SIG-M5 treated with dmso at 0.1 percent for 504 hours (cell line): ENCODE data around the gene RAB11FIP5.

Experiments
- DNase-seq: peaks from one replicate; lab custom pipeline; 2025; ENCODE audit not compliant: unreplicated experiment; lab: John Stamatoyannopoulos, UW

The RAB11FIP5 gene

DNA sequence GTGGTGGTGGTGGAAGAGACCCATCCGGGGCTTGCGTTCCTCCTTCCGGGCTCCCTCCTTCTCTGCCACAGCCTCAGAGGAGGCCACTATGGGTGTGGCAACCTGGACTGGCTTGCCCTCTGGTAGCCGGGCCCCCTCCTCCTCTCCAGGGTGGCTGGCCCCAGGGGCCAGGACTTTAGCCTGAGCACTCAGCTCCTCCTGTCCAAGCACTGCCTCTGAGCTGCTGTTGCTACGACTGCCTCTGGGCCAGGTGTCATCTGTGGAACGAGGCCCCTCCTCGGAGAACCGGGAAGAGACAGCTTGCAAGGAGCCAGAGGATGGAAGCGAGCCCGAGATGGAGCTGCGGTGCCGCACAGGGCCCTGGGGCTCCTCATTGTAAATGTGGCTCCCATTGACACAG lies 24.5 kb downstream of the RAB11FIP5 start:
- no peak for DNase-seq

GRCh38 chr2:73087311-73087710 lies 25.4 kb downstream of the RAB11FIP5 start:
- no peak for DNase-seq

DNA sequence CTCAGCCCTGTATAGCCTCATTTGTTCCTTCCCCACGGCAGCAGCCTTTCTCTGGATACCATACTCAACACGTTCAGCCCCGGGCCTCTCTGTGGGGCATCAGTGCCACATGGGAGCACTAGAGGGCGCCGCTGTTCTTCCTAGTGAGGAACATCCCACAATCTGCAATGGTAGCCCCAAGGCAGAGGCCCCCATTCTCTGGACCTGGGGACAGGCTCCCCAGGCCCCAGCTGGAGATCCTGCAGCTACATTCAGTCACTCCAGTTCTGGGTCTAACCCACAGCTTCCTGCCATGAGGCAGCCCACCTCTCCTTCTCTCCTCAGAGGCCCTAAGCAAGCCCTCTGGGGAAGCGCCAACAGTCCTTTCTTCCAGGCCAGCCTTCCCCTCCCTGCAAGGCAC lies 27.1 kb downstream of the RAB11FIP5 start:
- DNase-seq: peak; percentile 72

DNA sequence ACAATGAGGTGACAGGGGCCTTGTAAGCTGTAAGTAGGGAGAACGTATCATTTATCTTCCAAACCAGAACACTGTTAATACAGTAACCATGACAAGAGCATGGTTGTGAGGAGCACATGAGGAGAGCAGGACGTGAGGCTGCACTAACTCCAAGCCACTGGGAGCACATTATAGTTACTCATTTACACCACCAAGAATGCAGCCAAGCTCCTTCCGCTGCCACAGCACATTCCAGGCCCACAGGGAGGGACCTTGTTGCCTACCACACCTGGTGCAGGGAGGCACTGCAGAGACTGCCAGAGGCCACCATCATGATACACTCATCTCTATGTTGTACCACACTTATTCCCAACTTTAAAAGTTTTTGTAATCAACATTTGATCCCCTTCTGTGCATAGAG lies 27.8 kb downstream of the RAB11FIP5 start:
- DNase-seq: no peak

- DNase-seq: no peak
These were observed 28.6 kb downstream of the RAB11FIP5 start for GRCh38 chr2:73083886-73084800.

GRCh38 chr2:73082523-73083410 lies 30.0 kb downstream of the RAB11FIP5 start:
- DNase-seq: no peak

- DNase-seq: no peak
These were observed 31.5 kb downstream of the RAB11FIP5 start for GRCh38 chr2:73081181-73081671.

DNA sequence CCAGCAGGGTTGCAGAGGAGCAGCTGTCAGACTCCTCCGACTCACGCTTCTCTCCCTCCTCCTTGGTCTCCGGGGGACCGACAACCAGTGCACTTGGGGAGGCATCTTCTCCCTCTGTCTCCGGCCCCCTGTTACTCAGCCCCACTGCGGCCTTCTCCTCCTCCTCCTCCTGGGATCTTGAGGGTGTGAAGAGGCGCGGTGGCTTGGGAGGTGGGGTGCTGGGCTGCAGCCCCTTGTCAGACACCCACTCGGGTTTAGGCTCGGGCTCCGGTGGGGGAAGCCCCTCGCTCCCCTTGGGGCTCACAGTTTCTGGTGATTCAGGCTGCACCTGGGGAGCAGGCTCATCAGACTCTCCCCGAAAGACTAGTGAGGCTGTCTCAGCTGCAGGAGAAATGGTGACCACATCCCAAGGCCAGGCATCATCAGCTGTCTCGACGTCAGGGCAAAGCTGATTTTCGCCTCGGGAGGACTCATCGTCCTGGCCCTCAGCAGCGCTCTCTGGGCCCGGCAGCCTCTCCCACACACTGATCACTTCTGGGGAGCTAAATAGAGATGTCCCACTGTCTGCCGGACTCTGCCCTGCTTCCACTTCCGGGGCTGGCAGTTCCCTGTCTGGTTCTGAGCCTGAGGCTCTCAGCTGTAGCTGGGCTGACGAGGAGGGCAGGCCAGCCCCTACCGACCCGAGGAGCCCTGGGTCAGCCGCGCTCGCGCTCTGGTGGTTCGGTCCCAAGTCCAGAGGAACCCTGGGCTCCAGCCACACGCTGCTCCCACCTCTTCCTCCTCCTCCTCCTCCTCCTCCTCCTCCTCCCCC lies 32.2 kb downstream of the RAB11FIP5 start:
- no peak for DNase-seq

DNA sequence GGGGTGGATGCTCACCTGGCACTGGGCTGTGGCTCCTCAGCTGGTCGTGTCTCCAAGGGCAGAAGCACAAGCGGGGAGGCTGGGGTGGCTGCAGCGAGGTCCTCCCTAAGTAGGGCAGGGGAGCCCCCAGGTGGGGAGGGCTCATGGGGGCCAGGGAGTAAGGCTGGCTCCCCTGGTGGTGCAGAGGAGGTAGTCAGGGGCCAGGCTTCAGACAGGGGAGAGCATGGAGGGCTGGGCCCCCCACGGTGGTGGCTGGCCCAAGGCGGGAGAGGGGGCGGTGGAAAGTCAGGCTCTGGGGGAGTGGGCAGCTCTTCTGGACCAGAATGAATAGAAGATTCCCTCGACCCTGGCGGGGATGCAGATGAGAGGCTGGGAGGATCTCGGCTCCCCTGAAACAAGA lies 33.1 kb downstream of the RAB11FIP5 start:
- no peak for DNase-seq

DNA sequence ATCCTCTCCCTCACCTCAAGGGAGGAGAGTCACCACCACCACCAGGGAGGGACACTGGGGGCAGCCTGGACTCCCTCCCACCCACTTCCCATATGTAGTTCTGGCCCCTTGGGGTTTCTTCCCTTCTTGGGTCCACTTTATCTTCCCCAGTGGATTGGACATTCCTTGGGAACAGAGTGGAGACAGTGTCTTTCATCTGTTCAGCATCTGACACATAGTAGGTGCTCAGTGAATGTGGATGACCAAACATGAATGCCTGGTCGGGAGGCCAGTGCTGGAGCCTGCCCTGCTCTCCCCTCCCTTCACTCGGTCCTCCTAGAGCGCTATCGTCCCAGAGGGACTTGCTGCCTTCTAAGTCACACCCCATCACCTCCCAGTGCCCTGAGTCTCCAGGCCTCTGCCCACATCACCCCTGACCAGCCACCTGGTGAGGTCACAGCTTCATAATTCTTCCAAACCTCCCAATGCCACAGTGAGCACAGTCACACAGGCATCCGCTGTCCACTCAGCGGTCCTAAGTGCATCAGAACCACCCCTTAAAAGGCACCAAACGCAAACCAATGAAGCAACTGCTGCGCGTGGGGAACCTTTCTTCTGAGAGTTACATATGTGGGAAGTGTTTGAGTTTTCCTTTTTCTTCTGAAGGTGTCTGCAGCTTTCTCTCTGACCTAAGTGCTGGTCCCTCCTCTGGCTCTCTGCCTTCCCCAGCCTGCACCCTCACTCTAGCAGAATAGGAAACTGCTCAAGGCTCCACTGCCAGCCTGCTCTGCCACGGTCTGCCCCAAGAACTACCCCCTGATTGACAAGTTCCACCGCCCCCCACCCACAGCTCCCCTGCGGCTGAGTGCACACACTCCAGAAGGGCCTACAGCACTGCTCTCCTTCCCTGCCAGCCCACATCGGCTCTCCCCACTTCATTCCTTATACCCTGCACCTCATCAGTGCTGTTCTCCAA lies 34.0 kb downstream of the RAB11FIP5 start:
- DNase-seq: no peak

- no peak for DNase-seq
These were observed 35.3 kb downstream of the RAB11FIP5 start for GRCh38 chr2:73077424-73077795.

- no peak for DNase-seq
These were observed 35.9 kb downstream of the RAB11FIP5 start for GRCh38 chr2:73076701-73077423.

DNA sequence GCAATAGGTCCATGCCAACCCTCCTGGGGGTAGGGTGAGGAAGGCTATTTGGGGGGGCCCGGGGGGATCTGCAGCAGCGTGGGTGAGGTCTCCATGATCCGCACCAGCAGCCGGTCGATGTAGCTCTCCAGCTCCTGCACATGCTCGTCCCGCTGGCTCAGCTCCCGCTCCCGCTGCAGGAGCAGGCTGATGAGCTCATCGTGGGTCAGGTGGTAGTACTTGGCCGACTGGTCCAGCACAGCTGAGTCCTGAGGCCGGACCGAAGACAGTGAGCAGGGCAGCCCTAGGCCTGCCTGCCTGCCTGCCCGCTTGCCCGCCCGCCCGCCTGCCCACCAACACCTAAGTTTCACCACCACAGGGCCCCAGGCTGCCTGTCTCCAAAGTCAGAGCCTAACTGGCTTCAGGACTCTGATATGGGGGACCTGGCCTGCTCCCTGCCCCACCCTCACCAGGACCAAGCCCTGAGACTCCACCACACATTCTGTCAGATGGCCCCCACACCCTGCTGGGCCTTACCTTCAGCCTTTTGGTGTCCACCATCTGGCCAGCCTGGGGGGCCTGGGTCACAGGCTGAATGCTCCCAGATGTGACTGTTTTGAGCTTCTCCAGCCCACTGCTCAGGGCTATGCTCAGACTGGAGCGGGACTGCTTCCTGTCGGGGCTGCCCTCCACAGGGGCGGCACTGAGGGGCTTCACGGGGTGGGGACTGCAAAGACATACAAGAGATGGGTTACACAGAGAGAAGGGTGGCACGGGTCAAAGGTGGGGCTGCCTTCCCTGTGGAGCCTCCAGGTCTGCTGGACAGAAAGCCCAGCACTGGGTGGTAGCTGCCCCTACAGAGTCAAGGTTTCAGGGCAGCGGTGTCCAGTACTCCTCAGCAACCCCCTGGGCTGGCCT lies 37.0 kb downstream of the RAB11FIP5 start:
- no peak for DNase-seq

GRCh38 chr2:73074110-73075069 lies 38.4 kb downstream of the RAB11FIP5 start:
- no peak for DNase-seq

GRCh38 chr2:73072416-73072815 lies 40.3 kb downstream of the RAB11FIP5 start:
- no peak for DNase-seq

DNA sequence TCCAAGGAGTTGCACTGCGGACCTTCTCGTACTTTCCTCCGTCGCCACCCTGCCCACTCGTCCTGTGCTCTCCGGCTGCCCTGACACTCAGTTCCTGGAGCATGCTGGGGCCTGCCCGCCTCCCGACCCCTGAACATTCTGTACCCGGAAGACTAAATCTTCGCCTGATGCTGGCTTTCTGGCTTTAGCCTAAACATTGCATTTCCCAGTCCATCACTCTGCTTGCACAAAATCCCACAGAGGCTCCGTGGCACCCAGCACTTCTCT lies 40.7 kb downstream of the RAB11FIP5 start:
- peak; percentile 39 for DNase-seq
